ENCODE measurements around the gene CDC42BPA. TPM values are rescaled to one million over a fixed set of nuclear protein-coding genes. Genes with fewer than 3 reads are reported as not detected.

CDC42BPA gene
- total RNA-seq, 1 donor from 2014 or later, result 202 TPM

- no peak for DNase-seq
Measured at GRCh38 chr1:227333423-227333822, 15.1 kb upstream of the CDC42BPA start.

DNA sequence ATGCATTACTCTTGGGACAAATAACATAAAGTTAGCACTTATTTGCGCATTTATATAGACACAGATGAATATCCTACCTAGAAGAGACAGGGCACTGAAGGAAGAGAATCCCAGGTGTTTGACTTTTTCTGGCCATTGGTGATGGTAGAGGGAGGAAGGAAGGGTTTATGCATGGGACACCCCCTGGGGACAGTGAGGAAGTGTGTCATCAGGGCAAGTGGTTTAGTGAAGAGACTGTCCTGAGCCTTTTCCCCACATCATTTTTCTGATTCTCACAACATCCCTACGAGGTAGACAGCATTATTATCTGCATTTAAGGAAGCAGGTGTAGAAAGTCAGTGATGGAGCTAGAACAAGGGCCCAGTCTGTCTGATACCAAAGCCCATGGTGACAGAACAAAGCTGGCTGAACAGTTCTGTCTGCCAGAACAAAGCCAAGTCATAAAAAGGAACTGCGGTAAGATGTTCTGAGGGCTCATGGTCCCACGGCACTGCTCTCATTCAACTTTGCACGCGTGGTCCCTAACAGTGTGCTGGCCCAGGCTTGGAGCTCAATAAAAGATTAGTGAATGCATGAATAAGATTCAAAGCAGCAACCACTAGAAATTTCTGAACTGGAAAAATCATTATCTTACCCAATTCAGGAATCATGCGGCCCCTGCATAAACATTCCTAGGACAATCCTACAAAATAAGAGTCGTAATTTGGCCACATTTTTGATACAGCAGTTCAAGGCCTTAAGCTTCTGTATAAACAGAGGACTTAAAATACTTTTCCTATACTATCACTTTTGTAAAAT, 12.2 kb upstream of the CDC42BPA start:
- DNase-seq, result no peak

- DNase-seq, result no peak
Measured at GRCh38 chr1:227328405-227329019, 10.2 kb upstream of the CDC42BPA start.

DNA sequence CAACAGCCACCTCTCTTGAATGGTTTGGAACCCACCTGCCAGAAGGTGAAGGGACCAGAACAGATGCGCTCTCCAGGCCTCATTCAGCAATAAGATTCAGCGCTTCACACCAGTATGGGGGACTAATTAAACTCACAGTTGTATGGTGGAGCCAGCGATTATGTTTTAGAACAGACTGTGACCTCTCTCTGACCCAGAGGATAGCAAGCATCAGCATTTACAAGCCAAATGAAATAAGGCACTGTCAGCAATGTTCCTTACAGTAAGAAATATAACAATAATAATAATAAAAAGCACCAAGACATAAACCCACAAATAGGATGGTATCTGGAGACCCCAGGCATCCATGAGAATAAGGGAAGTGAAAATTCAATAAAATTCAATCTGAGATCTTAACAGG, 6.9 kb upstream of the CDC42BPA start:
- no peak for DNase-seq

DNA sequence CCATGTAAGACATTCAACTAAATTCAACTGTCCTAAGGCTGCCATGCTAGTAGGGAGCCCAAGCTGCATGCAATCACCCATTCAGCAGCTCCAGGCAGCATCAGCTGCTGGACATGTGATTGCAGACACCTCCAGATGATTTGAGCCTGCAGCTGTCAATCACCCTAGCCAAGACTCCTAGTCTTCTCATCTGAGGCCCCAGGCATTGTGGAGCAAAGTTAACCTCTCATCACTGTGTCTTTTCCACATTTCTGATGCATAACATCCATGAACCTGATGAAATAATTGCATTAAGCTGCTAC, 5.6 kb upstream of the CDC42BPA start:
- DNase-seq, result no peak

- DNase-seq, result no peak
Measured at GRCh38 chr1:227323171-227323966, 5.1 kb upstream of the CDC42BPA start.

- no peak for DNase-seq
Measured at GRCh38 chr1:227322376-227322775, 4.1 kb upstream of the CDC42BPA start.

- DNase-seq, result no peak
Measured at GRCh38 chr1:227321035-227321434, 2.7 kb upstream of the CDC42BPA start.

DNA sequence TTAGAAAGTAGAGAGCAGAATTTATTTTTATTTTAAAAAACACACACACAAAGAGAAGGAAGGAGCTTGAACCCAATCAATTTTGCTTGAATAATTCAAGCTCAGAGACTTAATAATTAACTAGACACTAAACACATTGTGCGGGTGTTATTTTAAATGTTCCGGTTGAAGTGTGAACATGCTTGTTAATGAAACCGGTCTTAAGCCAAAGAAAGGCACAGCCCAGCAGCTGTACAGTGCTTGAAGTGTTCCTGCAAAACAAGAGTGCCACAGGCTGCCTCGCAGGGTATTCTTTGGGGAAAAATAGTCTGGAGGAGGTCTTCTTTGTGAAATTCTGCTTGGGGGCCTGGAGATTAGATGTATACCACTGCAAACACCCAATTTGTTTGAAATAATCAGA, 2.2 kb upstream of the CDC42BPA start:
- DNase-seq, result no peak

- peak; percentile 52 for DNase-seq
Measured at GRCh38 chr1:227318853-227319607, 738 bp upstream of the CDC42BPA start.

GRCh38 chr1:227317523-227318015, 723 bp downstream of the CDC42BPA start:
- DNase-seq, result no peak

DNA sequence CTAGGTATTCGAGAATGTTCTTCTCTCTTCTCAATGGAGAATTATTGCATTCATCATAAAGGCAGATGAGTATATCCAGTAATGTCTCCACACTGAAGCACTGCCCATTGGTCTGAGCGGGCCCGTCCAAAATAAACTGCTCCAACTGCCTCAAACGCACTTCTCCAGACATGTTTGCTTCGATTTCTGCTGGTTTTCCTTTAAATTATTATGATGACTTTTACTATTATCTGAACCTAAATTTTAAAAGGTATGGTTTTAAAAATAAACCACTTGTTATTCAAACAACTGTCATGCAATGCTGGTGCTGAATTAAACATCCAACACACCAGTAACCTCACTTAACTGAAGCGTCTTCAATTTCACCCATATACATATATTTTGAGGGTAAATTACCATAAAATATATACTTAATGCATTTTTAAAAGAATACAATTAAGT, 1.3 kb downstream of the CDC42BPA start:
- peak; percentile 6 for DNase-seq

DNA sequence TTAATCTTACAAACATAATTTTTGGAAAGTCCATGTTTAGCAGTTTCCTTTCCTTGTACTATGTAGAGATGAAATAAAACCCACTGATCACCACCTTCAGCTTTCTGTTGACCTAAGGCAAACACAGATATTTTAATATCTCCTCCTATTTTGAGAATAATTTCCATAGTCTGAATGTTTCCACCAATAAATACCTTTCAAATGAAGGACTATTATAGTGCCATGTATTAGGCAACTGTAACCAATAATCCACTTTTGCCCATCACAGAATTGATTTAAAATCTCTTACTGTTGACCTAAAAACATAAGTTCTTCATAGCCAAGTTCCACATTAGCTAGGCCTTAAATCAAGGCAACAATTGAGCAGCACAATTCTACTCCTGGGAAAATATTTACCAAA, 1.8 kb downstream of the CDC42BPA start:
- no peak for DNase-seq

GRCh38 chr1:227315629-227316346, 2.5 kb downstream of the CDC42BPA start:
- no peak for DNase-seq

DNA sequence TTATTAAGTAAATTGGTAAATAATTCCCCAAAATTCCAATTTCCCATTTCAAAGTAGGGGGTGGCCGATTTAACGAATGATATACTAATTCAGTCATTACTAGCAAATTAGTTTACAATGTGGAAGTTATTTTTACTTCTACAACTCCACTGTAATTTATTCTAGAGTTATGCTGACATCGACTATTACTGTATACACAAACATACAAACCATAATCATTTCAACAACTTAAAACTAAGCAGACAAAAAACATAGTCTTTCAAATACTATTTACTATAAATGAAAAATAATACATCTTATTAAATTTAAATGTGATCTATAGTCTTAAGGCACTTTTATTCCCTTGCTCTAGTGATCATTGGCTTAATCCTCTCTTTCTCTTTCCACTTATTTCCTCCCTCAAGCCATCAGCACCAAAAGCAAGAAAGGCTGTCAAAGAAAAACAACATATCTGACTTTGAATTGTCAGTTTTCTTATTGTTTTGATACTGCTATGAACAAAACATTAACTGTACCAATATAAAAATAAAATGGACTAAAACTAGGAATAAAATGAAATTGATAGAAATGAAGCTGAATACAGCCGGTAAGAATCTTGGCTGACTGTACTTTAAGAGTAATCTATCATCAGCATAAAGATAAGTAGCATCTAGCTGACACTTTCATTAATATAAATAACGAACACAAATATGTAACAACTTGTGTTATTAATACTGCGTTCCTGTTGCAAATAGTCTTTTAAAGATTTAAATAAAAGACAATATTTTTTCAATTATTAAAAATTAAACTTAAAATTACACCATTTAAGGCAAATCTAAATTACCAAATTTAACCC, 4.1 kb downstream of the CDC42BPA start:
- DNase-seq, result no peak

- no peak for DNase-seq
Measured at GRCh38 chr1:227312361-227313025, 5.8 kb downstream of the CDC42BPA start.

GRCh38 chr1:227311389-227312001, 6.8 kb downstream of the CDC42BPA start:
- no peak for DNase-seq

GRCh38 chr1:227308367-227309336, 9.6 kb downstream of the CDC42BPA start:
- no peak for DNase-seq

All from occipital lobe (tissue), 2 donors.